H9 (cell line): ENCODE measurements around the gene MYO1E. TPM values are rescaled to one million over a fixed set of nuclear protein-coding genes. Genes with fewer than 3 reads are reported as not detected.

ENCODE experiments used
- DNase-seq: peaks from one replicate; pipeline ENCODE4 v3.0.0-alpha.2; 2017
- H2AFZ ChIP-seq: one replicate; pipeline ENCODE4 v1.6.1; 2013; ENCODE audit warnings: mild to moderate bottlenecking, low read length, control low read depth, moderate library complexity
- H2AK5ac ChIP-seq: 2 replicates; pipeline ENCODE4 v1.6.1; 2013; ENCODE audit warnings: low read length, control low read depth, mixed read lengths; ENCODE audit not compliant: insufficient read length
- H2BK120ac ChIP-seq: one replicate; pipeline ENCODE4 v1.6.1; 2013; ENCODE audit warnings: low read depth, mild to moderate bottlenecking, low read length, control low read depth, inconsistent platforms; ENCODE audit not compliant: poor library complexity, severe bottlenecking
- H2BK12ac ChIP-seq: 2 replicates; pipeline ENCODE4 v1.6.1; 2013; ENCODE audit warnings: low read length, control low read depth, mixed read lengths, low read depth; ENCODE audit not compliant: insufficient read length
- H2BK15ac ChIP-seq: 2 replicates; pipeline ENCODE4 v1.6.1; 2013; ENCODE audit warnings: low read depth, low read length, control low read depth
- H2BK20ac ChIP-seq: one replicate; pipeline ENCODE4 v1.6.1; 2013; ENCODE audit warnings: low read depth, mild to moderate bottlenecking, low read length, control low read depth, inconsistent platforms; ENCODE audit not compliant: poor library complexity, severe bottlenecking
- H2BK5ac ChIP-seq: 2 replicates; pipeline ENCODE4 v1.6.1; 2013; ENCODE audit warnings: low read length, control low read depth, mixed read lengths; ENCODE audit not compliant: insufficient read length
- H3K14ac ChIP-seq: 2 replicates; pipeline ENCODE4 v1.6.1; 2013; ENCODE audit warnings: low read length, control low read depth; ENCODE audit not compliant: insufficient read depth
- H3K18ac ChIP-seq: 2 replicates; pipeline ENCODE4 v1.6.1; 2013; ENCODE audit warnings: low read depth, mild to moderate bottlenecking, mixed read lengths, low read length, control low read depth; ENCODE audit not compliant: insufficient read length
- H3K23ac ChIP-seq: 2 replicates; pipeline ENCODE4 v1.6.1; 2013; ENCODE audit warnings: low read length, control low read depth, mixed read lengths, low read depth; ENCODE audit not compliant: insufficient read length
- H3K23me2 ChIP-seq: 2 replicates; pipeline ENCODE4 v1.6.1; 2013; ENCODE audit warnings: low read depth, mild to moderate bottlenecking, mixed read lengths, low read length, control low read depth; ENCODE audit not compliant: insufficient read length, poor library complexity, severe bottlenecking
- H3K27ac ChIP-seq: 2 replicates; pipeline ENCODE4 v1.5.1; 2013; ENCODE audit warnings: low read length, control low read depth, mixed read lengths, low read depth; ENCODE audit not compliant: insufficient read length
- H3K27me3 ChIP-seq: 2 replicates; pipeline ENCODE4 v1.6.1; 2013; ENCODE audit warnings: low read length, control low read depth, inconsistent platforms; ENCODE audit not compliant: insufficient read depth
- H3K4ac ChIP-seq: 2 replicates; pipeline ENCODE4 v1.6.1; 2013; ENCODE audit warnings: low read depth, mild to moderate bottlenecking, control low read depth, inconsistent platforms, low read length, moderate library complexity
- H3K4me1 ChIP-seq: 2 replicates; pipeline ENCODE4 v1.6.1; 2013; ENCODE audit warnings: low read length, control low read depth, inconsistent platforms; ENCODE audit not compliant: insufficient read depth
- H3K4me2 ChIP-seq: 2 replicates; pipeline ENCODE4 v1.6.1; 2013; ENCODE audit warnings: low read length, control low read depth, mixed read lengths; ENCODE audit not compliant: insufficient read length, insufficient read depth
- H3K56ac ChIP-seq: 2 replicates; pipeline ENCODE4 v1.6.1; 2013; ENCODE audit warnings: low read depth, mild to moderate bottlenecking, mixed read lengths, low read length, control low read depth; ENCODE audit not compliant: insufficient read length
- H3K79me1 ChIP-seq: 2 replicates; pipeline ENCODE4 v1.6.1; 2013; ENCODE audit warnings: low read depth, mild to moderate bottlenecking, moderate library complexity, low read length, control low read depth, inconsistent platforms; ENCODE audit not compliant: insufficient read depth, poor library complexity, severe bottlenecking
- H3K79me2 ChIP-seq: 2 replicates; pipeline ENCODE4 v1.6.1; 2013; ENCODE audit warnings: low read length, control low read depth, inconsistent platforms; ENCODE audit not compliant: insufficient read depth
- H3K9ac ChIP-seq: 2 replicates; pipeline ENCODE4 v1.6.1; 2013; ENCODE audit warnings: low read length, control low read depth, mixed read lengths; ENCODE audit not compliant: insufficient read length; ENCODE audit errors: extremely low read depth
- H3K9me3 ChIP-seq: one replicate; pipeline ENCODE4 v1.6.1; 2013; ENCODE audit warnings: low read depth, low read length, inconsistent platforms; ENCODE audit not compliant: control insufficient read depth
- H3T11ph ChIP-seq: one replicate; pipeline ENCODE4 v1.6.1; 2013; ENCODE audit warnings: mild to moderate bottlenecking, low read length, control low read depth, inconsistent platforms
- H4K20me1 ChIP-seq: one replicate; pipeline ENCODE4 v1.6.1; 2013; ENCODE audit not compliant: control insufficient read depth, insufficient read length, insufficient read depth
- H4K5ac ChIP-seq: 2 replicates; pipeline ENCODE4 v1.6.1; 2013; ENCODE audit warnings: low read depth, mild to moderate bottlenecking, mixed read lengths, low read length, control low read depth; ENCODE audit not compliant: insufficient read length
- H4K8ac ChIP-seq: replicated peaks from 2 replicates; pipeline ENCODE4 v1.6.1; 2013; ENCODE audit warnings: low read length, control low read depth, mixed read lengths, low read depth; ENCODE audit not compliant: insufficient read length
- H4K91ac ChIP-seq: 2 replicates; pipeline ENCODE4 v1.6.1; 2013; ENCODE audit warnings: low read depth, mild to moderate bottlenecking, moderate library complexity, mixed read lengths, low read length, control low read depth; ENCODE audit not compliant: insufficient read length
- H3K27ac Mint-ChIP-seq, 3 experiments: 2 replicates in 2 of 3; 3 replicates in 1 of 3; pipeline ENCODE4 v1.8.0; 2020 to 2021; ENCODE audit warnings: mixed read lengths in 3 of 3, mild to moderate bottlenecking in 1 of 3, moderate library complexity in 1 of 3
- H3K27me3 Mint-ChIP-seq: 2 replicates; pipeline ENCODE4 v1.8.0; 2021; ENCODE audit warnings: low read depth, mild to moderate bottlenecking, moderate library complexity, mixed read lengths
- H3K36me3 Mint-ChIP-seq, 3 experiments: 2 replicates in 2 of 3; 3 replicates in 1 of 3; pipeline ENCODE4 v1.8.0; 2020 to 2021; ENCODE audit warnings: low read depth in 3 of 3, mixed read lengths in 3 of 3; ENCODE audit not compliant: insufficient read depth in 1 of 3
- H3K4me1 Mint-ChIP-seq, 2 experiments: 2 replicates each; pipeline ENCODE4 v1.8.0; 2020; ENCODE audit warnings: mixed read lengths in 2 of 2
- H3K4me3 Mint-ChIP-seq, 2 experiments: 2 replicates in 1 of 2; 3 replicates in 1 of 2; pipeline ENCODE4 v1.8.0; 2020 to 2021; ENCODE audit warnings: mild to moderate bottlenecking in 2 of 2, mixed read lengths in 2 of 2, moderate library complexity in 1 of 2
- H3K9me3 Mint-ChIP-seq, 2 experiments: 2 replicates in 1 of 2; 3 replicates in 1 of 2; pipeline ENCODE4 v1.8.0; 2020; ENCODE audit warnings: mild to moderate bottlenecking in 2 of 2, mixed read lengths in 2 of 2, moderate library complexity in 1 of 2
- WGBS: extraction: QIAGEN DNeasy Blood & Tissue Kit; methylation state at CpG from one replicate; pipeline ENCODE4 v1.1.7; 2013; ENCODE audit warnings: missing lambda C conversion rate, low lambda C conversion rate, mixed read lengths; ENCODE audit not compliant: insufficient read length; ENCODE audit errors: extremely low coverage; 5-methylcytosine and 5-hydroxymethylcytosine counted together
- total RNA-seq: library from RNA; stranded (reverse); gene quantifications from 2 replicates; pipeline ENCODE4 v1.2.1, GENCODE V29; 2021
- TF ChIP-seq, protein P1 (sequence below): fragments of 200-600 bp; sonication (generic); conservative IDR thresholded peaks from 3 replicates; pipeline ENCODE4 v1.8.0; 2021; ENCODE audit warnings: antibody characterized with exemption, mild to moderate bottlenecking

MYO1E gene
- total RNA-seq, 1 experiment from 2014 or later = 235 TPM

DNA sequence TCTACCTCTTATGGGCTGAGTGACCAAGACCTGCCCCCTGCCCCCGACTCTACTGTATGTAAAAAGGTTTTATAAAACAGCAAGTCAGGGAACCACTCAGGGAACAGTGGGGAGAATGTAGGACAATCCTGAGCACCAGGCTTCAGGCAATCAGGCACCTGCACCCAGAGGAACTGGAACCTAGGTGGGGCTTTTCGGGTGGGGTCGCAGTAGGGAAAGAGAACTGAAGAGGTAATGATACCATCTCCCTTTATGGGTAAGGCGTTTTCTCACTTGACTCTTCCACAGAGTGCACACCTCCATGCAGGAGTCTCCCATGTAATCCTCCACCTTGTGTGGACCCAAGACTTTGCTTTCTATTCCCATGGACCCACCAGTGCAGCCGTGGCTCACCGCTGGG is 45.8 kb downstream of the MYO1E start:
- H2BK5ac ChIP-seq = no peak overlapping the region
- no peak for DNase-seq
- H3K9me3 Mint-ChIP-seq = no peaks in the 10 kb centered on the region; a peak in 1 of 5 replicates
- H3K27me3 ChIP-seq = no peaks in the 10 kb centered on the region
- no peak overlapping the region for H4K91ac ChIP-seq
- H3K14ac ChIP-seq = no peak overlapping the region
- H3K4me3 Mint-ChIP-seq = no peak overlapping the region
- no peak overlapping the region for H2BK15ac ChIP-seq
- H3K4me2 ChIP-seq = no peak overlapping the region
- no peak overlapping the region for H3K9ac ChIP-seq
- peaks cover 3% of the 10 kb centered on the region for H4K20me1 ChIP-seq
- H2AK5ac ChIP-seq = no peak overlapping the region
- WGBS = no CpG with 5 or more reads among the region's 6 CpGs
- no peaks in the 10 kb centered on the region for H3K27me3 Mint-ChIP-seq
- no peak overlapping the region for H3T11ph ChIP-seq
- no peak overlapping the region for H2BK20ac ChIP-seq
- no peak overlapping the region for H3K23ac ChIP-seq
- no peak overlapping the region for H3K27ac ChIP-seq
- H4K5ac ChIP-seq = no peak overlapping the region
- peak overlapping the region in 1 of 3 experiments; percentile 46; a peak in 1 of 7 replicates for H3K27ac Mint-ChIP-seq
- H3K23me2 ChIP-seq = no peaks in the 10 kb centered on the region
- H2BK12ac ChIP-seq = no peak overlapping the region
- H3K18ac ChIP-seq = no peak overlapping the region
- peaks cover 10% of the 10 kb centered on the region for H3K79me1 ChIP-seq
- H2AFZ ChIP-seq = no peak overlapping the region
- H3K56ac ChIP-seq = no peak overlapping the region
- peaks cover 8% of the 10 kb centered on the region; the same call in 1 of the 2 replicates for H3K4me1 ChIP-seq
- H3K36me3 Mint-ChIP-seq = peaks cover 0 to 4% (median 0%) of the 10 kb centered on the region in 3 experiments; a peak in 1 of 7 replicates
- H3K4ac ChIP-seq = no peak overlapping the region
- no peak overlapping the region for H2BK120ac ChIP-seq
- TF ChIP-seq, protein P1, sequence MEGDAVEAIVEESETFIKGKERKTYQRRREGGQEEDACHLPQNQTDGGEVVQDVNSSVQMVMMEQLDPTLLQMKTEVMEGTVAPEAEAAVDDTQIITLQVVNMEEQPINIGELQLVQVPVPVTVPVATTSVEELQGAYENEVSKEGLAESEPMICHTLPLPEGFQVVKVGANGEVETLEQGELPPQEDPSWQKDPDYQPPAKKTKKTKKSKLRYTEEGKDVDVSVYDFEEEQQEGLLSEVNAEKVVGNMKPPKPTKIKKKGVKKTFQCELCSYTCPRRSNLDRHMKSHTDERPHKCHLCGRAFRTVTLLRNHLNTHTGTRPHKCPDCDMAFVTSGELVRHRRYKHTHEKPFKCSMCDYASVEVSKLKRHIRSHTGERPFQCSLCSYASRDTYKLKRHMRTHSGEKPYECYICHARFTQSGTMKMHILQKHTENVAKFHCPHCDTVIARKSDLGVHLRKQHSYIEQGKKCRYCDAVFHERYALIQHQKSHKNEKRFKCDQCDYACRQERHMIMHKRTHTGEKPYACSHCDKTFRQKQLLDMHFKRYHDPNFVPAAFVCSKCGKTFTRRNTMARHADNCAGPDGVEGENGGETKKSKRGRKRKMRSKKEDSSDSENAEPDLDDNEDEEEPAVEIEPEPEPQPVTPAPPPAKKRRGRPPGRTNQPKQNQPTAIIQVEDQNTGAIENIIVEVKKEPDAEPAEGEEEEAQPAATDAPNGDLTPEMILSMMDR = no peak
- no peaks in the 10 kb centered on the region for H3K9me3 ChIP-seq
- H3K79me2 ChIP-seq = peaks cover 1% of the 10 kb centered on the region; the same call in 1 of the 2 replicates
- H3K4me1 Mint-ChIP-seq = peaks cover 64 to 65% of the 10 kb centered on the region in 2 experiments
- H4K8ac ChIP-seq = no peak overlapping the region
